ENCODE data around the gene KRTAP9-7. TPM values are rescaled to one million over a fixed set of nuclear protein-coding genes. Genes with fewer than 3 reads are reported as not detected.
"Not testable (repeated sequence)": the region's sequence is repeated elsewhere in the genome, so short reads cannot be mapped to it uniquely, and the experiment has no call there.

KRTAP9-7 gene
- total RNA-seq, 1 donor from 2014 or later, result not detected

DNA sequence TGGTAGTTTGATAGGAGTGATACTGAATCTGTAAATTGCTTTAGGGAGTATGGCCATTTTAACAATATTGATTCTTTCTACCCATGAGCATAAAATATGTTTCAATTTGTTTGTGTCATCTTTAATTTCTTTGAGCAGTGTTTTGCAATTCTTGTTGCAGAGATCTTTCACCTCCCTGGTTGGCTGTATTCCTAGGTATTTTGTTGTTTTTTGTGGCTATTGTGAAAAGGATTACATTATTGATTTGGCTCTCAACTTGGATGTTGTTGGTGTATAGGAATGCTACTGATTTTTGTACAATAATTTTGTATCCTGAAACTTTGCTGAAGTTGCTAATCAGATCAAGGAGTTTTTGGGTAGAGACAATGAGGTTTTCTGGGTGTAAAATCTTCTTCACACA is 17.1 kb upstream of the KRTAP9-7 start:
- Mint-ChIP-seq H3K36me3 (ENCODE audit: unreplicated experiment) (no peaks in the 10 kb centered on the region), H3K27me3 (ENCODE audit: unreplicated experiment) (no peaks in the 10 kb centered on the region), H3K4me1 (ENCODE audit: unreplicated experiment) (peaks cover 20% of the 10 kb centered on the region), H3K27ac (ENCODE audit: unreplicated experiment) (no peak overlapping the region), H3K9me3 (ENCODE audit: unreplicated experiment) (no peaks in the 10 kb centered on the region), H3K4me3 (ENCODE audit: unreplicated experiment) (no peak overlapping the region)
- DNase-seq (ENCODE audit: extremely low spot score, unreplicated experiment), result no peak
- TF ChIP-seq, protein P1, sequence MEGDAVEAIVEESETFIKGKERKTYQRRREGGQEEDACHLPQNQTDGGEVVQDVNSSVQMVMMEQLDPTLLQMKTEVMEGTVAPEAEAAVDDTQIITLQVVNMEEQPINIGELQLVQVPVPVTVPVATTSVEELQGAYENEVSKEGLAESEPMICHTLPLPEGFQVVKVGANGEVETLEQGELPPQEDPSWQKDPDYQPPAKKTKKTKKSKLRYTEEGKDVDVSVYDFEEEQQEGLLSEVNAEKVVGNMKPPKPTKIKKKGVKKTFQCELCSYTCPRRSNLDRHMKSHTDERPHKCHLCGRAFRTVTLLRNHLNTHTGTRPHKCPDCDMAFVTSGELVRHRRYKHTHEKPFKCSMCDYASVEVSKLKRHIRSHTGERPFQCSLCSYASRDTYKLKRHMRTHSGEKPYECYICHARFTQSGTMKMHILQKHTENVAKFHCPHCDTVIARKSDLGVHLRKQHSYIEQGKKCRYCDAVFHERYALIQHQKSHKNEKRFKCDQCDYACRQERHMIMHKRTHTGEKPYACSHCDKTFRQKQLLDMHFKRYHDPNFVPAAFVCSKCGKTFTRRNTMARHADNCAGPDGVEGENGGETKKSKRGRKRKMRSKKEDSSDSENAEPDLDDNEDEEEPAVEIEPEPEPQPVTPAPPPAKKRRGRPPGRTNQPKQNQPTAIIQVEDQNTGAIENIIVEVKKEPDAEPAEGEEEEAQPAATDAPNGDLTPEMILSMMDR (IDR thresholded peaks at IDR 0.05), result no peak

DNA sequence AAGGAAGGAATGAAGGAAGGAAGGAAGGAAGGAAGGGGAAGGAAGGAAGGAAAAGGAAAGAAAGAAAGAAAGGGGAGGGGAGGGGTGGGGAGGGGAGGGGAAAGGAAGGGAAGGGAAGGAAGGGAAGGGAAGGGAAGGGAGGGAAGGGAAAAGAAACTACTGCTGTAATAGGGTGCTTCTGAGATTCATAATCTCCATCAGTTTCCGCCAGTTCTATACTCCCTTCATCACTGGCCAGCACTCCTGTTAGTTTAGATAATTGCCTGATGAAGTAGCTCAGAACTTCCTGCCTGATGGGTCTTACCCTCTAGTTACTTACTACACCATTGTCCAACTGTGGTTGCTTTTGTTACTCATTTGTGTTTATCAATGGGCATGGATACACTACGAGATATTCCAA is 12.3 kb upstream of the KRTAP9-7 start:
- DNase-seq (ENCODE audit: extremely low spot score, unreplicated experiment), result no peak
- no peak overlapping the region for H3K27ac Mint-ChIP-seq (ENCODE audit: unreplicated experiment)
- TF ChIP-seq, protein P1 (IDR thresholded peaks at IDR 0.05), result no peak

DNA sequence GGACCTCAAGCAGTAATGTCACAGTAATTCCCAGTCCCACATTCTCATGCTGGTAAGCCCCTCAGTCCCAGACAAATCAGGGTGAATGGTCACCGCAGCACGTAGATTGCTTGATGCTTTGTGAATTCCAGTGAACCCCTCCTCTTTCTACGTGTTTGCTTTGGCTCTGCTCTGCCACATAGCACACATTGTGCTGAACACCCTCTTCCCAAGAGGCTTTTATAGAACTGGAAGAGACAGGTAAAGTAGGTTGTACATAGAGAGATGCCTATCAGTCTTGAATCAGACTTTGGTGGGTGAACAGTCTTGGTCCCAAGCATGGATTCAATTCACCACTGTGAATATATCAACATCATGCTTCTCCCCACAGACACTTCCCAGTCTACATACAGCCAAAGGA is 10.9 kb upstream of the KRTAP9-7 start:
- no peaks in the 10 kb centered on the region for H3K9me3 Mint-ChIP-seq (ENCODE audit: unreplicated experiment)
- H3K4me1 Mint-ChIP-seq (ENCODE audit: unreplicated experiment), result no peaks in the 10 kb centered on the region
- no peaks in the 10 kb centered on the region for H3K27me3 Mint-ChIP-seq (ENCODE audit: unreplicated experiment)
- H3K27ac Mint-ChIP-seq (ENCODE audit: unreplicated experiment), result no peak overlapping the region
- no peak overlapping the region for H3K4me3 Mint-ChIP-seq (ENCODE audit: unreplicated experiment)
- DNase-seq (ENCODE audit: extremely low spot score, unreplicated experiment), result no peak
- TF ChIP-seq, protein P1 (IDR thresholded peaks at IDR 0.05), result no peak
- no peaks in the 10 kb centered on the region for H3K36me3 Mint-ChIP-seq (ENCODE audit: unreplicated experiment)

More for the DNA sequence above, 12.3 kb upstream of the KRTAP9-7 start:
- no peaks in the 10 kb centered on the region for H3K27me3 Mint-ChIP-seq (ENCODE audit: unreplicated experiment)
- H3K9me3 Mint-ChIP-seq (ENCODE audit: unreplicated experiment), result no peaks in the 10 kb centered on the region
- peaks cover 3% of the 10 kb centered on the region for H3K4me1 Mint-ChIP-seq (ENCODE audit: unreplicated experiment)
- H3K36me3 Mint-ChIP-seq (ENCODE audit: unreplicated experiment), result no peaks in the 10 kb centered on the region
- no peak overlapping the region for H3K4me3 Mint-ChIP-seq (ENCODE audit: unreplicated experiment)

DNA sequence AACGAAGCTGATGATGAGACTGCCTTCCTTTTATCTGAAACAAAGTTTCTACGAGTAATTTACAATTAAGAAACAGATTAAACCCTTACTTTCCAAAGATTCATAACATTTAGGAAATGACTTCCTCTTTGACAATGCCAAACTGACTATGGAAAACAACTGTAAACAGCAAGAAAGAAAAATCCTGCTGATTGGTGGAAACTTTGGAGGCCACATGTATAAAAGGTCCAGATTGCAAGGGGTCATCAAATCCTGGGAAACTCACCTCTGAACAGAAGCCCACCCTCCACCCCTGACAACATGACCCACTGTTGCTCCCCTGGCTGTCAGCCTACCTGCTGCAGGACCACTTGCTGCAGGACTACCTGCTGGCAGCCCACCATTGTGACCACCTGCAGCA is 10.4 kb upstream of the KRTAP9-7 start, which contains the start of gene KRTAP9-6:
Gene KRTAP9-6 (plus strand): TSS at position 301 of the 400 bp plus-strand sequence. CDS start 0 bp downstream, at position 301.
- Mint-ChIP-seq H3K9me3 (ENCODE audit: unreplicated experiment) (no peaks in the 10 kb centered on the region), H3K27me3 (ENCODE audit: unreplicated experiment) (no peaks in the 10 kb centered on the region), H3K36me3 (ENCODE audit: unreplicated experiment) (no peaks in the 10 kb centered on the region), H3K4me3 (ENCODE audit: unreplicated experiment) (no peak within 1 kb of the TSS), H3K4me1 (ENCODE audit: unreplicated experiment) (no peaks in the 10 kb centered on the region), H3K27ac (ENCODE audit: unreplicated experiment) (no peak within 1 kb of the TSS)
- no peak for DNase-seq (ENCODE audit: extremely low spot score, unreplicated experiment)
- TF ChIP-seq, protein P1 (IDR thresholded peaks at IDR 0.05), result no peak

DNA sequence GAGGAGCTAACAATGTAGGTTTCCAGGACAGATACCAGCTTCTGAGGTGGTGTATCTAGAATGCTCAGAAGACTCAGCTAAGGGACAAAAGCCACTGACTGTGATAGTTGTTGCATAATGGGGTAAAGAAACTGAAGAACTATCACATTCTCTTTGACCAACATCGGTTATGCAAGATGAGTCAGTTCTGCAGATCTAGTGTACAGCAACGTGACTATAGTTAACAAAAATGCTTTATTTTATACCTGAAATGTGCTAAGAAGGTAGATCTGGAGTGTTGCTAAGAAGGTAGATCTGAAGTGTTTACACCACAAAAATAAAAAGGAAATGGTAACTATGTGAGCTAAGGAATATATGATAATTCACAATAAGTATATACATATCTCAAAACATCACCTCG is 7.8 kb upstream of the KRTAP9-7 start:
- Mint-ChIP-seq H3K36me3 (ENCODE audit: unreplicated experiment) (no peaks in the 10 kb centered on the region), H3K27me3 (ENCODE audit: unreplicated experiment) (no peaks in the 10 kb centered on the region), H3K4me1 (ENCODE audit: unreplicated experiment) (no peaks in the 10 kb centered on the region), H3K9me3 (ENCODE audit: unreplicated experiment) (no peaks in the 10 kb centered on the region), H3K4me3 (ENCODE audit: unreplicated experiment) (no peak overlapping the region), H3K27ac (ENCODE audit: unreplicated experiment) (no peak overlapping the region)
- TF ChIP-seq, protein P1 (IDR thresholded peaks at IDR 0.05), result no peak
- no peak for DNase-seq (ENCODE audit: extremely low spot score, unreplicated experiment)

DNA sequence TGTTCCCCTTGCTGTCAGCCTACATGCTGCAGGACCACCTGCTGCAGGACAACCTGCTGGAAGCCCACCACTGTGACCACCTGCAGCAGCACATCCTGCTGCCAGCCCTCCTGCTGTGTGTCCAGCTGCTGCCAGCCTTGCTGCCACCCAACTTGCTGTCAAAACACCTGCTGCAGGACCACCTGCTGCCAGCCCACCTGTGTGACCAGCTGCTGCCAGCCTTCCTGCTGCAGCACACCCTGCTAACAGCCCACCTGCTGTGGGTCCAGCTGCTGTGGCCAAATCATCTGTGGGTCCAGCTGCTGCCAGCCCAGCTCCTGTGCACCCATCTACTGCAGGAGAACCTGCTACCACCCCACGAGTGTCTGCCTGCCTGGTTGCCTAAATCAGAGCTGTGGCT is 4.2 kb upstream of the KRTAP9-7 start:
- H3K27ac Mint-ChIP-seq (ENCODE audit: unreplicated experiment); H3K36me3 Mint-ChIP-seq (ENCODE audit: unreplicated experiment): not testable (repeated sequence)

More for the DNA sequence above, 4.2 kb upstream of the KRTAP9-7 start:
- H3K27me3 Mint-ChIP-seq (ENCODE audit: unreplicated experiment); H3K4me1 Mint-ChIP-seq (ENCODE audit: unreplicated experiment); H3K4me3 Mint-ChIP-seq (ENCODE audit: unreplicated experiment); DNase-seq (ENCODE audit: extremely low spot score, unreplicated experiment); H3K9me3 Mint-ChIP-seq (ENCODE audit: unreplicated experiment): not testable (repeated sequence)
